CD14-positive monocyte (primary cell): ENCODE results near the gene TSC22D3. TPM values are rescaled to one million over a fixed set of nuclear protein-coding genes. Genes with fewer than 3 reads are reported as not detected.

Source experiments
- DNase-seq, 3 donors: peaks; one replicate each; pipeline ENCODE4 v3.0.0-alpha.2; 2011 to 2022
- H2AFZ ChIP-seq: 2 replicates; pipeline ENCODE4 v1.6.0; 2012; ENCODE audit warnings: mild to moderate bottlenecking, low read depth, low read length, inconsistent platforms; ENCODE audit not compliant: insufficient read depth, poor library complexity, severe bottlenecking
- H3K27ac ChIP-seq, 2 donors: 1 replicate in 1 of 2; 2 replicates in 1 of 2; pipeline ENCODE4 v1.5.1; 2012 to 2013; ENCODE audit warnings: low read length in 2 of 2, control low read depth in 1 of 2, inconsistent platforms in 1 of 2, low read depth in 1 of 2, mild to moderate bottlenecking in 1 of 2
- H3K27me3 ChIP-seq, 2 donors: one replicate each; pipeline versions ENCODE4 v1.6.0 to v1.6.1; 2011 to 2013; ENCODE audit warnings: low read length in 2 of 2; ENCODE audit not compliant: control insufficient read depth in 2 of 2, insufficient read depth in 2 of 2
- H3K36me3 ChIP-seq, 2 donors: replicated peaks in 1 of 2; 1 replicate in 1 of 2; 2 replicates in 1 of 2; pipeline versions ENCODE4 v1.5.1 to v1.6.1; 2012 to 2013; ENCODE audit warnings: low read length in 2 of 2, control low read depth in 1 of 2, inconsistent platforms in 1 of 2, mild to moderate bottlenecking in 1 of 2; ENCODE audit not compliant: insufficient read depth in 2 of 2, control insufficient read depth in 1 of 2
- H3K4me1 ChIP-seq, 2 donors: 1 replicate in 1 of 2; 2 replicates in 1 of 2; pipeline versions ENCODE4 v1.5.1 to v1.6.1; 2012 to 2013; ENCODE audit warnings: low read length in 2 of 2, control low read depth in 1 of 2, inconsistent platforms in 1 of 2, mild to moderate bottlenecking in 1 of 2, moderate library complexity in 1 of 2; ENCODE audit not compliant: insufficient read depth in 2 of 2, control insufficient read depth in 1 of 2
- H3K4me2 ChIP-seq: replicated peaks from 2 replicates; pipeline ENCODE3; 2012; ENCODE audit warnings: low read length, moderate library complexity, mild to moderate bottlenecking; ENCODE audit not compliant: poor library complexity, severe bottlenecking; ENCODE audit errors: extremely low read depth
- H3K4me3 ChIP-seq, 3 experiments: fragments of 200-600 bp in 1 of 3; sonication (generic) in 1 of 3; replicated peaks in 1 of 3; 1 replicate in 2 of 3; 2 replicates in 1 of 3; pipeline ENCODE4 v1.5.1; 2011 to 2013; ENCODE audit warnings: low read length in 3 of 3, mild to moderate bottlenecking in 3 of 3, control low read depth in 2 of 3, low read depth in 2 of 3, inconsistent platforms in 1 of 3, moderate library complexity in 1 of 3
- H3K79me2 ChIP-seq: 2 replicates; pipeline ENCODE4 v1.6.0; 2012; ENCODE audit warnings: mild to moderate bottlenecking, control low read depth, inconsistent platforms, low read length, moderate library complexity; ENCODE audit not compliant: insufficient read depth
- H3K9ac ChIP-seq: 2 replicates; pipeline ENCODE4 v1.6.0; 2017; ENCODE audit warnings: low read length, mild to moderate bottlenecking; ENCODE audit not compliant: insufficient read depth, poor library complexity, severe bottlenecking
- H3K9me3 ChIP-seq, 2 donors: replicated peaks in 1 of 2; 1 replicate in 1 of 2; 2 replicates in 1 of 2; pipeline versions ENCODE4 v1.5.1 to v1.6.1; 2012 to 2013; ENCODE audit warnings: low read length in 2 of 2, control low read depth in 1 of 2; ENCODE audit not compliant: control insufficient read depth in 1 of 2, insufficient read depth in 1 of 2
- H4K20me1 ChIP-seq: 2 replicates; pipeline ENCODE4 v1.6.0; 2012; ENCODE audit warnings: mild to moderate bottlenecking, low read length, control low read depth, moderate library complexity; ENCODE audit not compliant: insufficient read depth
- H3K27ac Mint-ChIP-seq, 7 donors: one replicate each; pipeline ENCODE4 v1.8.0; 2020; ENCODE audit warnings: mild to moderate bottlenecking in 7 of 7, mixed read lengths in 7 of 7, moderate library complexity in 6 of 7, inconsistent platforms in 2 of 7
- H3K27me3 Mint-ChIP-seq, 3 donors: one replicate each; pipeline ENCODE4 v1.8.0; 2021 to 2022; ENCODE audit warnings: low read depth in 3 of 3, mild to moderate bottlenecking in 3 of 3, mixed read lengths in 3 of 3, moderate library complexity in 3 of 3, inconsistent platforms in 1 of 3
- H3K36me3 Mint-ChIP-seq, 2 donors: one replicate each; pipeline ENCODE4 v1.8.0; 2020; ENCODE audit warnings: mixed read lengths in 2 of 2, inconsistent platforms in 1 of 2, mild to moderate bottlenecking in 1 of 2
- H3K4me1 Mint-ChIP-seq: one replicate; pipeline ENCODE4 v1.8.0; 2020; ENCODE audit warnings: mild to moderate bottlenecking, mixed read lengths
- H3K4me3 Mint-ChIP-seq, 2 donors: one replicate each; pipeline ENCODE4 v1.8.0; 2020; ENCODE audit warnings: mild to moderate bottlenecking in 2 of 2, mixed read lengths in 2 of 2, moderate library complexity in 1 of 2
- H3K9me3 Mint-ChIP-seq, 7 donors: one replicate each; pipeline ENCODE4 v1.8.0; 2020 to 2022; ENCODE audit warnings: mixed read lengths in 7 of 7, mild to moderate bottlenecking in 6 of 7, moderate library complexity in 6 of 7, inconsistent platforms in 2 of 7
- CTCF ChIP-seq: fragments of 200-600 bp; IDR thresholded peaks from one replicate; pipeline ENCODE4 v1.8.0; 2022; ENCODE audit warnings: antibody characterized with exemption, mild to moderate bottlenecking
- WGBS: methylation state at CpG from one replicate; pipeline ENCODE4 v1.1.5; 2013; ENCODE audit warnings: missing lambda C conversion rate; ENCODE audit not compliant: insufficient coverage; 5-methylcytosine and 5-hydroxymethylcytosine counted together
- intact Hi-C, 2 donors: fragments of 100-400 bp; cut with micrococcal nuclease; formaldehyde crosslinking; loops; one replicate each; pipeline versions ENCODE4 v1.15.0 to v1.15.1; 2023
- polyA plus RNA-seq, 3 donors: library from polyadenylated mRNA; depleted of rRNA in 1 of 3; unstranded in 2 of 3; stranded (reverse) in 1 of 3; fragments of 300-500 nt in 2 of 3; fragments of >200 nt in 1 of 3; fragmentation: Illumina TruSeq in 2 of 3; gene quantifications; 1 replicate in 2 of 3; 2 replicates in 1 of 3; pipeline ENCODE4 v1.2.3, GENCODE V29; 2012 to 2021

TSC22D3 gene
- polyA plus RNA-seq, 3 donors = 171 to 1,562 (median 326) TPM

GRCh38 chrX:107728371-107729099, 47.1 kb downstream of the TSC22D3 start:
- Histone ChIP-seq H3K9ac (no peak overlapping the region), H2AFZ (no peak overlapping the region), H4K20me1 (no peaks in the 10 kb centered on the region), H3K27me3 (no peaks in the 10 kb centered on the region), H3K9me3 (no peaks in the 10 kb centered on the region), H3K27ac (no peak overlapping the region), H3K4me2 (no peak overlapping the region), H3K79me2 (no peaks in the 10 kb centered on the region), H3K36me3 (no peaks in the 10 kb centered on the region), H3K4me1 (peaks cover 11% of the 10 kb centered on the region in 2 donors), H3K4me3 (no peak overlapping the region)
- no peak for DNase-seq
- Mint-ChIP-seq H3K36me3 (no peaks in the 10 kb centered on the region), H3K4me3 (no peak overlapping the region), H3K27me3 (peaks cover 0 to 4% (median 0%) of the 10 kb centered on the region in 3 donors), H3K27ac (no peak overlapping the region), H3K4me1 (peaks cover 11% of the 10 kb centered on the region), H3K9me3 (no peaks in the 10 kb centered on the region)
- TF ChIP-seq CTCF = no peak
- intact Hi-C loops = no loop called here
- WGBS = no CpG with 5 or more reads among the region's 4 CpGs

- H3K4me1 Mint-ChIP-seq = peaks cover 8% of the 10 kb centered on the region
- intact Hi-C loops = no loop called here
- no CpG with 5 or more reads among the region's 9 CpGs for WGBS
- no peak for DNase-seq
- no peaks in the 10 kb centered on the region for H3K36me3 Mint-ChIP-seq
- Histone ChIP-seq H3K4me3 (no peak overlapping the region), H3K36me3 (no peaks in the 10 kb centered on the region), H3K27me3 (no peaks in the 10 kb centered on the region), H3K4me1 (peaks cover 6 to 9% of the 10 kb centered on the region in 2 donors), H3K4me2 (no peak overlapping the region), H3K9ac (no peak overlapping the region), H2AFZ (no peak overlapping the region), H3K9me3 (no peaks in the 10 kb centered on the region), H3K79me2 (no peaks in the 10 kb centered on the region), H3K27ac (no peak overlapping the region), H4K20me1 (no peaks in the 10 kb centered on the region)
- no peak overlapping the region for H3K4me3 Mint-ChIP-seq
- TF ChIP-seq CTCF = no peak
- no peak overlapping the region for H3K27ac Mint-ChIP-seq
- peaks cover 0 to 4% (median 0%) of the 10 kb centered on the region in 3 donors for H3K27me3 Mint-ChIP-seq
- no peaks in the 10 kb centered on the region for H3K9me3 Mint-ChIP-seq
Measured at GRCh38 chrX:107726816-107727534, 48.6 kb downstream of the TSC22D3 start.
